H9 (cell line): ENCODE results near the gene ACBD3. TPM values are rescaled to one million over a fixed set of nuclear protein-coding genes. Genes with fewer than 3 reads are reported as not detected.

ENCODE experiments used
- DNase-seq: peaks from one replicate; pipeline ENCODE4 v3.0.0-alpha.2; 2017
- H2AFZ ChIP-seq: one replicate; pipeline ENCODE4 v1.6.1; 2013; ENCODE audit warnings: mild to moderate bottlenecking, low read length, control low read depth, moderate library complexity
- H2AK5ac ChIP-seq: 2 replicates; pipeline ENCODE4 v1.6.1; 2013; ENCODE audit warnings: low read length, control low read depth, mixed read lengths; ENCODE audit not compliant: insufficient read length
- H2BK120ac ChIP-seq: one replicate; pipeline ENCODE4 v1.6.1; 2013; ENCODE audit warnings: low read depth, mild to moderate bottlenecking, low read length, control low read depth, inconsistent platforms; ENCODE audit not compliant: poor library complexity, severe bottlenecking
- H2BK12ac ChIP-seq: 2 replicates; pipeline ENCODE4 v1.6.1; 2013; ENCODE audit warnings: low read length, control low read depth, mixed read lengths, low read depth; ENCODE audit not compliant: insufficient read length
- H2BK15ac ChIP-seq: 2 replicates; pipeline ENCODE4 v1.6.1; 2013; ENCODE audit warnings: low read depth, low read length, control low read depth
- H2BK20ac ChIP-seq: one replicate; pipeline ENCODE4 v1.6.1; 2013; ENCODE audit warnings: low read depth, mild to moderate bottlenecking, low read length, control low read depth, inconsistent platforms; ENCODE audit not compliant: poor library complexity, severe bottlenecking
- H2BK5ac ChIP-seq: 2 replicates; pipeline ENCODE4 v1.6.1; 2013; ENCODE audit warnings: low read length, control low read depth, mixed read lengths; ENCODE audit not compliant: insufficient read length
- H3K14ac ChIP-seq: 2 replicates; pipeline ENCODE4 v1.6.1; 2013; ENCODE audit warnings: low read length, control low read depth; ENCODE audit not compliant: insufficient read depth
- H3K18ac ChIP-seq: 2 replicates; pipeline ENCODE4 v1.6.1; 2013; ENCODE audit warnings: low read depth, mild to moderate bottlenecking, mixed read lengths, low read length, control low read depth; ENCODE audit not compliant: insufficient read length
- H3K23ac ChIP-seq: 2 replicates; pipeline ENCODE4 v1.6.1; 2013; ENCODE audit warnings: low read length, control low read depth, mixed read lengths, low read depth; ENCODE audit not compliant: insufficient read length
- H3K23me2 ChIP-seq: 2 replicates; pipeline ENCODE4 v1.6.1; 2013; ENCODE audit warnings: low read depth, mild to moderate bottlenecking, mixed read lengths, low read length, control low read depth; ENCODE audit not compliant: insufficient read length, poor library complexity, severe bottlenecking
- H3K27ac ChIP-seq: 2 replicates; pipeline ENCODE4 v1.5.1; 2013; ENCODE audit warnings: low read length, control low read depth, mixed read lengths, low read depth; ENCODE audit not compliant: insufficient read length
- H3K27me3 ChIP-seq: 2 replicates; pipeline ENCODE4 v1.6.1; 2013; ENCODE audit warnings: low read length, control low read depth, inconsistent platforms; ENCODE audit not compliant: insufficient read depth
- H3K4ac ChIP-seq: 2 replicates; pipeline ENCODE4 v1.6.1; 2013; ENCODE audit warnings: low read depth, mild to moderate bottlenecking, control low read depth, inconsistent platforms, low read length, moderate library complexity
- H3K4me1 ChIP-seq: 2 replicates; pipeline ENCODE4 v1.6.1; 2013; ENCODE audit warnings: low read length, control low read depth, inconsistent platforms; ENCODE audit not compliant: insufficient read depth
- H3K4me2 ChIP-seq: 2 replicates; pipeline ENCODE4 v1.6.1; 2013; ENCODE audit warnings: low read length, control low read depth, mixed read lengths; ENCODE audit not compliant: insufficient read length, insufficient read depth
- H3K56ac ChIP-seq: 2 replicates; pipeline ENCODE4 v1.6.1; 2013; ENCODE audit warnings: low read depth, mild to moderate bottlenecking, mixed read lengths, low read length, control low read depth; ENCODE audit not compliant: insufficient read length
- H3K79me1 ChIP-seq: 2 replicates; pipeline ENCODE4 v1.6.1; 2013; ENCODE audit warnings: low read depth, mild to moderate bottlenecking, moderate library complexity, low read length, control low read depth, inconsistent platforms; ENCODE audit not compliant: insufficient read depth, poor library complexity, severe bottlenecking
- H3K79me2 ChIP-seq: 2 replicates; pipeline ENCODE4 v1.6.1; 2013; ENCODE audit warnings: low read length, control low read depth, inconsistent platforms; ENCODE audit not compliant: insufficient read depth
- H3K9ac ChIP-seq: 2 replicates; pipeline ENCODE4 v1.6.1; 2013; ENCODE audit warnings: low read length, control low read depth, mixed read lengths; ENCODE audit not compliant: insufficient read length; ENCODE audit errors: extremely low read depth
- H3K9me3 ChIP-seq: one replicate; pipeline ENCODE4 v1.6.1; 2013; ENCODE audit warnings: low read depth, low read length, inconsistent platforms; ENCODE audit not compliant: control insufficient read depth
- H3T11ph ChIP-seq: one replicate; pipeline ENCODE4 v1.6.1; 2013; ENCODE audit warnings: mild to moderate bottlenecking, low read length, control low read depth, inconsistent platforms
- H4K20me1 ChIP-seq: one replicate; pipeline ENCODE4 v1.6.1; 2013; ENCODE audit not compliant: control insufficient read depth, insufficient read length, insufficient read depth
- H4K5ac ChIP-seq: 2 replicates; pipeline ENCODE4 v1.6.1; 2013; ENCODE audit warnings: low read depth, mild to moderate bottlenecking, mixed read lengths, low read length, control low read depth; ENCODE audit not compliant: insufficient read length
- H4K8ac ChIP-seq: replicated peaks from 2 replicates; pipeline ENCODE4 v1.6.1; 2013; ENCODE audit warnings: low read length, control low read depth, mixed read lengths, low read depth; ENCODE audit not compliant: insufficient read length
- H4K91ac ChIP-seq: 2 replicates; pipeline ENCODE4 v1.6.1; 2013; ENCODE audit warnings: low read depth, mild to moderate bottlenecking, moderate library complexity, mixed read lengths, low read length, control low read depth; ENCODE audit not compliant: insufficient read length
- H3K27ac Mint-ChIP-seq, 3 experiments: 2 replicates in 2 of 3; 3 replicates in 1 of 3; pipeline ENCODE4 v1.8.0; 2020 to 2021; ENCODE audit warnings: mixed read lengths in 3 of 3, mild to moderate bottlenecking in 1 of 3, moderate library complexity in 1 of 3
- H3K27me3 Mint-ChIP-seq: 2 replicates; pipeline ENCODE4 v1.8.0; 2021; ENCODE audit warnings: low read depth, mild to moderate bottlenecking, moderate library complexity, mixed read lengths
- H3K36me3 Mint-ChIP-seq, 3 experiments: 2 replicates in 2 of 3; 3 replicates in 1 of 3; pipeline ENCODE4 v1.8.0; 2020 to 2021; ENCODE audit warnings: low read depth in 3 of 3, mixed read lengths in 3 of 3; ENCODE audit not compliant: insufficient read depth in 1 of 3
- H3K4me1 Mint-ChIP-seq, 2 experiments: 2 replicates each; pipeline ENCODE4 v1.8.0; 2020; ENCODE audit warnings: mixed read lengths in 2 of 2
- H3K4me3 Mint-ChIP-seq, 2 experiments: 2 replicates in 1 of 2; 3 replicates in 1 of 2; pipeline ENCODE4 v1.8.0; 2020 to 2021; ENCODE audit warnings: mild to moderate bottlenecking in 2 of 2, mixed read lengths in 2 of 2, moderate library complexity in 1 of 2
- H3K9me3 Mint-ChIP-seq, 2 experiments: 2 replicates in 1 of 2; 3 replicates in 1 of 2; pipeline ENCODE4 v1.8.0; 2020; ENCODE audit warnings: mild to moderate bottlenecking in 2 of 2, mixed read lengths in 2 of 2, moderate library complexity in 1 of 2
- CTCF ChIP-seq: fragments of 200-600 bp; sonication (generic); conservative IDR thresholded peaks from 3 replicates; pipeline ENCODE4 v1.8.0; 2021; ENCODE audit warnings: antibody characterized with exemption, mild to moderate bottlenecking
- WGBS: extraction: QIAGEN DNeasy Blood & Tissue Kit; methylation state at CpG from one replicate; pipeline ENCODE4 v1.1.7; 2013; ENCODE audit warnings: missing lambda C conversion rate, low lambda C conversion rate, mixed read lengths; ENCODE audit not compliant: insufficient read length; ENCODE audit errors: extremely low coverage; 5-methylcytosine and 5-hydroxymethylcytosine counted together
- total RNA-seq: library from RNA; stranded (reverse); gene quantifications from 2 replicates; pipeline ENCODE4 v1.2.1, GENCODE V29; 2021

Gene ACBD3
- total RNA-seq, 1 experiment from 2014 or later, result 30.8 TPM

GRCh38 chr1:226097866-226098625 is 88.5 kb downstream of the ACBD3 start:
- no peaks in the 10 kb centered on the region for H3K79me2 ChIP-seq
- no peak overlapping the region for H4K5ac ChIP-seq
- H2BK5ac ChIP-seq, result no peak overlapping the region
- H4K8ac ChIP-seq, result no peak overlapping the region
- H2BK20ac ChIP-seq, result no peak overlapping the region
- no peak overlapping the region for H3T11ph ChIP-seq
- peaks cover 22 to 31% of the 10 kb centered on the region in 2 experiments for H3K4me1 Mint-ChIP-seq
- H3K27ac Mint-ChIP-seq, result no peak overlapping the region; a peak in 1 of 7 replicates
- no peak overlapping the region for H2BK15ac ChIP-seq
- H4K20me1 ChIP-seq, result no peaks in the 10 kb centered on the region
- no peaks in the 10 kb centered on the region for H3K36me3 Mint-ChIP-seq
- H2BK120ac ChIP-seq, result no peak overlapping the region
- H3K23me2 ChIP-seq, result peaks cover 5% of the 10 kb centered on the region
- H3K56ac ChIP-seq, result no peak overlapping the region
- no peak overlapping the region for H3K27ac ChIP-seq
- H3K27me3 ChIP-seq, result no peaks in the 10 kb centered on the region
- peaks cover 23% of the 10 kb centered on the region for H3K27me3 Mint-ChIP-seq
- TF ChIP-seq CTCF, result no peak
- no peak overlapping the region for H3K4me2 ChIP-seq
- no peak overlapping the region for H3K23ac ChIP-seq
- no peak overlapping the region for H4K91ac ChIP-seq
- H3K9ac ChIP-seq, result no peak overlapping the region
- H3K4ac ChIP-seq, result no peak overlapping the region
- H3K18ac ChIP-seq, result no peak overlapping the region
- DNase-seq, result no peak
- no peaks in the 10 kb centered on the region for H3K9me3 ChIP-seq
- no peak overlapping the region for H3K14ac ChIP-seq
- WGBS, result no CpG with 5 or more reads among the region's 5 CpGs
- no peak overlapping the region for H2AFZ ChIP-seq
- no peak overlapping the region for H2BK12ac ChIP-seq
- H3K4me1 ChIP-seq, result no peaks in the 10 kb centered on the region; the same call in 1 of the 2 replicates
- no peaks in the 10 kb centered on the region for H3K9me3 Mint-ChIP-seq
- no peaks in the 10 kb centered on the region for H3K79me1 ChIP-seq
- H3K4me3 Mint-ChIP-seq, result no peak overlapping the region; a peak in 1 of 5 replicates
- no peak overlapping the region for H2AK5ac ChIP-seq
